Measurements from ENCODE around the gene ARMC12. TPM values are rescaled to one million over a fixed set of nuclear protein-coding genes. Genes with fewer than 3 reads are reported as not detected.

The ARMC12 gene
- total and polyA plus RNA-seq, 2 of the 13 experiments (the other 11 are each of a cell fraction or from before 2014, with no cell fraction given): 1.3 TPM; not detected in 1

GRCh38 chr6:35776364-35777215 lies 39.8 kb downstream of the ARMC12 start, which contains the start of gene CLPSL2 (continued):
- TF ChIP-seq ZNF883 (CRISPR knock-in tag; IDR thresholded peaks at IDR 0.05; ENCODE audit: not compliant biosample characterization) (peak; percentile 45), KDM3A (CRISPR knock-in tag; IDR thresholded peaks at IDR 0.05; ENCODE audit: low read depth) (no peak), ZNF383 (CRISPR knock-in tag; IDR thresholded peaks at IDR 0.05; ENCODE audit: borderline replicate concordance) (no peak), CHCHD3 (CRISPR knock-in tag; IDR thresholded peaks at IDR 0.05) (no peak), ZNF232 (CRISPR knock-in tag; IDR thresholded peaks at IDR 0.05; ENCODE audit: borderline replicate concordance) (no peak), DMAP1 (CRISPR knock-in tag; IDR thresholded peaks at IDR 0.05) (no peak), ZNF24 (IDR thresholded peaks at IDR 0.05) (no peak), HES4 (CRISPR knock-in tag; IDR thresholded peaks at IDR 0.05; ENCODE audit: borderline replicate concordance) (0 out of 2 replicates have a peak, but pooled peaks have one; percentile 35), BRCA1 (CRISPR knock-in tag; IDR thresholded peaks at IDR 0.05) (no peak), ZFP1 (CRISPR knock-in tag; IDR thresholded peaks at IDR 0.05) (no peak), DR1 (CRISPR knock-in tag; IDR thresholded peaks at IDR 0.05) (no peak), ZNF329 (CRISPR knock-in tag; IDR thresholded peaks at IDR 0.05; ENCODE audit: low read depth) (no peak), ZNF713 (CRISPR knock-in tag; IDR thresholded peaks at IDR 0.05) (no peak), TFDP2 (CRISPR knock-in tag; IDR thresholded peaks at IDR 0.05) (0 out of 2 replicates have a peak, but pooled peaks have one; percentile 36), ZNF280B (CRISPR knock-in tag; IDR thresholded peaks at IDR 0.05; ENCODE audit: borderline replicate concordance) (no peak; the same call in 1 of the 2 replicates), ZNF800 (CRISPR knock-in tag; IDR thresholded peaks at IDR 0.05) (0 out of 2 replicates have a peak, but pooled peaks have one; percentile 41), SMAD3 (CRISPR knock-in tag; IDR thresholded peaks at IDR 0.05) (no peak), JUNB (CRISPR knock-in tag; IDR thresholded peaks at IDR 0.05; ENCODE audit: borderline replicate concordance) (no peak), IRF2 (CRISPR knock-in tag; IDR thresholded peaks at IDR 0.05) (no peak), ZNF597 (CRISPR knock-in tag; IDR thresholded peaks at IDR 0.05) (no peak), ZNF557 (CRISPR knock-in tag; IDR thresholded peaks at IDR 0.05) (no peak), CCDC6 (CRISPR knock-in tag; IDR thresholded peaks at IDR 0.05) (no peak)

Measured in HepG2 (cell line).